ENCODE data around the gene SDR9C7. TPM values are rescaled to one million over a fixed set of nuclear protein-coding genes. Genes with fewer than 3 reads are reported as not detected.
"Not testable (repeated sequence)": the region's sequence is repeated elsewhere in the genome, so short reads cannot be mapped to it uniquely, and the experiment has no call there.

Gene SDR9C7
- total RNA-seq, 2 experiments from 2014 or later = not detected

DNA sequence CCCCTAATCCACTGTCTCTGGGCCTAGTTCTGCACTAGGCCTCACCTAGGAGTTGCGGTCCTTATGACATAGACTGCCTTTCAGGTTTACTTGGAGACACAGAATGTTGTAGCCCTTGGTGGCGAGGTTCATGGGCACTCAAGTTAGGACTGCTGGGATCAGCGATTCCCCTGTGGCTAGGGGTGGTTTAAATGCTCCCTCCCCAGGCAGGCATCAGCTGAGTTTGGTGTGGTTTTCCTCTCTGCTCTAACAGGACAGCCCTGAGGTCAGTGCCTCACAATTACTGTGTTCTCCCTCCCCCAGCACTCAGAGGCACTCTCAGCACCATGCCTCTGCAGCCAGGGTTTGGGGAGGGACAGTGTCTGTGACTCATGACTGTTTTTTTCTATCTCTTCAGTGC, 45.4 kb upstream of the SDR9C7 start:
- Histone ChIP-seq H3K4me2 (ENCODE audit: low read length) (no peak overlapping the region), H4K20me1 (ENCODE audit: insufficient read depth, low read length) (no peaks in the 10 kb centered on the region), H3K4me1 (ENCODE audit: insufficient read depth, low read length, poor library complexity, severe bottlenecking) (no peaks in the 10 kb centered on the region), H3K4me3 (ENCODE audit: low read depth, low read length, poor library complexity, severe bottlenecking) (no peak overlapping the region), H3K36me3 (ENCODE audit: insufficient read depth, low read length) (no peaks in the 10 kb centered on the region), H3K9me3 (ENCODE audit: low read length) (no peaks in the 10 kb centered on the region), H2AFZ (ENCODE audit: low read length) (no peak overlapping the region), H3K9me2 (ENCODE audit: insufficient read depth, low read length) (no peaks in the 10 kb centered on the region), H3K79me2 (ENCODE audit: insufficient read depth, low read depth, low read length) (no peaks in the 10 kb centered on the region), H3K27ac (ENCODE audit: low read depth, low read length, poor library complexity, severe bottlenecking) (no peak overlapping the region)
- ChIA-PET POLR2A (no interaction called here), CTCF (ENCODE audit: unreplicated experiment) (no interaction called here)
- TF ChIP-seq CTCF (conservative IDR thresholded peaks at IDR 0.05; ENCODE audit: low read length) = no peak
- TF ChIP-seq EZH2phosphoT487 (IDR thresholded peaks at IDR 0.05; ENCODE audit: borderline replicate concordance, low read depth, low read length) = no peak
- BruUV-seq (replicated peaks) = no TSS peak
- no peak for DNase-seq (ENCODE audit: low spot score)
- intact Hi-C loops (cut with micrococcal nuclease; ENCODE audit: unreplicated experiment) = no loop called here

DNA sequence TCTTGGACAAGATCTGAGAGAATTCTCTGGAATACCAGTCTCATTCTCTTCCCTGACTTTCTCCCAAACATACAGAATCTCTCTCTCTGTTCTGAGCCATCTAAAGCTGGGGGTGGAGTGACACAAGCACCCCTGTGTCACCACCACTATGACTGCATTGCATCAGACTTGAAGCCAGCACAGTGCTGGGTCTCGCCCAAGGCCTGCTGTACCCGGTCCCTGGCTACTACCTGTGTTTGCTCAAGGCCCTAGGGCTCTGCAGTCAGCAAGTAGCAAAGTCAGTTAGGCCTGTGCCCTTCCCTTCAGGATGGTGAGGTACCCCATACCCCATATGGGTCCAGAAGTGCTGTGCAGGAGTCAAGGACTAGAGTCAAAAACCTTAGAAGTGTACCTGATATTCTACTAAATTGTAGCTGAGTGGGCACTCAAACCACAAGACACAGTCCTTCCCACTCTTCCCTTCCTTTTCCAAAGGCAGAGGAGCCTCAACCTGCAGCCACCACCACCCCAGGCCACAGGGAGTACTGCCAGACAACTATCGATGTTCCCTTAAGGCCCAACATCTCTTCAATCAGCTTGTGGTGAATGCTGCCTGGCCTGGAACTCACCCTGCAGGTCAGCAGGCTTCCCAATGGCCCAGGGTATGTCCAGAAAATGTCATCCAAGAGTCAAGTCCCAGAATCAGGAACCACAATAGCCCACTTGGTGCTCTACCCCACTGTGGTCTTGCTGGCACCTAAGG, 44.4 kb upstream of the SDR9C7 start:
- Histone ChIP-seq H3K27ac (ENCODE audit: low read depth, low read length, poor library complexity, severe bottlenecking) (no peak overlapping the region), H3K4me2 (ENCODE audit: low read length) (no peak overlapping the region), H2AFZ (ENCODE audit: low read length) (no peak overlapping the region), H3K4me1 (ENCODE audit: insufficient read depth, low read length, poor library complexity, severe bottlenecking) (no peaks in the 10 kb centered on the region), H3K36me3 (ENCODE audit: insufficient read depth, low read length) (no peaks in the 10 kb centered on the region), H3K9me3 (ENCODE audit: low read length) (no peaks in the 10 kb centered on the region), H3K9me2 (ENCODE audit: insufficient read depth, low read length) (no peaks in the 10 kb centered on the region), H3K4me3 (ENCODE audit: low read depth, low read length, poor library complexity, severe bottlenecking) (no peak overlapping the region), H3K79me2 (ENCODE audit: insufficient read depth, low read depth, low read length) (no peaks in the 10 kb centered on the region), H4K20me1 (ENCODE audit: insufficient read depth, low read length) (no peaks in the 10 kb centered on the region)
- TF ChIP-seq EZH2phosphoT487 (IDR thresholded peaks at IDR 0.05; ENCODE audit: borderline replicate concordance, low read depth, low read length) (no peak), CTCF (conservative IDR thresholded peaks at IDR 0.05; ENCODE audit: low read length) (no peak)
- intact Hi-C loops (cut with micrococcal nuclease; ENCODE audit: unreplicated experiment) = no loop called here
- no peak for DNase-seq (ENCODE audit: low spot score)
- POLR2A ChIA-PET = no interaction called here
- BruUV-seq (replicated peaks) = no TSS peak
- CTCF ChIA-PET (ENCODE audit: unreplicated experiment) = no interaction called here

DNA sequence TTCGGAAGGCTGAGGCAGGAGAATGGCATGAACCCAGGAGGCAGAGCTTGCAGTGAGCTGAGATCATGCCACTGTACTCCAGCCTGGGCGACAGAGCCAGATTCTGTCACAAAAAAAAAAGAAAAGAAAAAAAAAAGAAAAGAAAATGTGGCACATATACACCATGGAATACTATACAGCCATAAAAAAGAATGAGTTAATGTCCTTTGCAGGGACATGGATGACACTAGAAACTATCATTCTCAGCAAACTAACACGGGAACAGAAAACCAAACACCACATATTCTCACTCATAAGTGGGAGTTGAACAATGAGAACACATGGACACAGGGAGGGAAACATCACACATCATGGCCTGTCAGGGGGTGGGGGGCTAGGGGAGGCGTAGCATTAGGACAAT, 43.2 kb upstream of the SDR9C7 start:
- H3K4me3 ChIP-seq (ENCODE audit: low read depth, low read length, poor library complexity, severe bottlenecking); H2AFZ ChIP-seq (ENCODE audit: low read length); H3K4me2 ChIP-seq (ENCODE audit: low read length); H3K9me2 ChIP-seq (ENCODE audit: insufficient read depth, low read length); intact Hi-C loops (cut with micrococcal nuclease; ENCODE audit: unreplicated experiment); CTCF ChIA-PET (ENCODE audit: unreplicated experiment); H3K4me1 ChIP-seq (ENCODE audit: insufficient read depth, low read length, poor library complexity, severe bottlenecking); H3K79me2 ChIP-seq (ENCODE audit: insufficient read depth, low read depth, low read length); POLR2A ChIA-PET; H3K36me3 ChIP-seq (ENCODE audit: insufficient read depth, low read length); H3K9me3 ChIP-seq (ENCODE audit: low read length); H3K27ac ChIP-seq (ENCODE audit: low read depth, low read length, poor library complexity, severe bottlenecking); DNase-seq (ENCODE audit: low spot score); H4K20me1 ChIP-seq (ENCODE audit: insufficient read depth, low read length); BruUV-seq (replicated peaks): not testable (repeated sequence)

DNA sequence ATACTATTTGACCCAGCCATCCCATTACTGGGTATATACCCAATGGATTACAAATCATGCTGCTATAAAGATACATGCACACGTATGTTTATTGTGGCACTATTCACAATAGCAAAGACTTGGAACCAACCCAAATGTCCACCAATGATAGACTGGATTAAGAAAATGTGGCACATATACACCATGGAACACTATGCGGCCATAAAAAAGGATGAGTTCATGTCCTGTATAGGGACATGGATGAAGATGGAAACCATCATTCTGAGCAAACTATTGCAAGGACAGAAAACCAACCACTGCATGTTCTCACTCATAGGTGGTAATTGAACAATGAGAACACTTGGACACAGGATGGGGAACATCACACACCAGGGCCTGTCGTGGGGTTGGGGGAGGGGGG, 40.0 kb upstream of the SDR9C7 start:
- POLR2A ChIA-PET; intact Hi-C loops (cut with micrococcal nuclease; ENCODE audit: unreplicated experiment); H2AFZ ChIP-seq (ENCODE audit: low read length); H3K9me2 ChIP-seq (ENCODE audit: insufficient read depth, low read length); H4K20me1 ChIP-seq (ENCODE audit: insufficient read depth, low read length); BruUV-seq (replicated peaks); CTCF ChIA-PET (ENCODE audit: unreplicated experiment); H3K79me2 ChIP-seq (ENCODE audit: insufficient read depth, low read depth, low read length); H3K4me2 ChIP-seq (ENCODE audit: low read length); DNase-seq (ENCODE audit: low spot score); H3K9me3 ChIP-seq (ENCODE audit: low read length); H3K36me3 ChIP-seq (ENCODE audit: insufficient read depth, low read length); H3K4me3 ChIP-seq (ENCODE audit: low read depth, low read length, poor library complexity, severe bottlenecking); H3K27ac ChIP-seq (ENCODE audit: low read depth, low read length, poor library complexity, severe bottlenecking); H3K4me1 ChIP-seq (ENCODE audit: insufficient read depth, low read length, poor library complexity, severe bottlenecking): not testable (repeated sequence)

DNA sequence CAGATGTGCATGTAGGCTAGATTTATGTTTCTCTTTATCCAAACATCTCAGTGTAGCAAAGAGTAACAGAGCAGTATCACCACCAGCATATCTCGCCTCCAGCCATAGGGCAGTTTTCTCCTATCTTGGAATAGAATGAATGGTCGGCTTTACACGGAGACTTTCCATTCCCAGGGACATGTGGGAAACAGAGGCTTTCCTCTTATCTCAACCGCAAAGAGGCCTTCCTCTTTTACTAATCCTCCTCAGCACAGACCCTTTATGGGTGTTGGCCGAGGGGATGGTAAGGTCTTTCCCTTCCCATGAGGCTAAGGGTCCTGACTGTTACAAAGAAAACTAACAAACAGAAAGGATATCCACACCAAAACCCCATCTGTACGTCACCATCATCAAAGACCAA, 34.7 kb upstream of the SDR9C7 start:
- CTCF ChIA-PET (ENCODE audit: unreplicated experiment); BruUV-seq (replicated peaks); H3K9me2 ChIP-seq (ENCODE audit: insufficient read depth, low read length); DNase-seq (ENCODE audit: low spot score); intact Hi-C loops (cut with micrococcal nuclease; ENCODE audit: unreplicated experiment); H3K27ac ChIP-seq (ENCODE audit: low read depth, low read length, poor library complexity, severe bottlenecking); H2AFZ ChIP-seq (ENCODE audit: low read length); H3K79me2 ChIP-seq (ENCODE audit: insufficient read depth, low read depth, low read length); H4K20me1 ChIP-seq (ENCODE audit: insufficient read depth, low read length); POLR2A ChIA-PET; H3K4me2 ChIP-seq (ENCODE audit: low read length); H3K4me3 ChIP-seq (ENCODE audit: low read depth, low read length, poor library complexity, severe bottlenecking); H3K9me3 ChIP-seq (ENCODE audit: low read length); H3K4me1 ChIP-seq (ENCODE audit: insufficient read depth, low read length, poor library complexity, severe bottlenecking); H3K36me3 ChIP-seq (ENCODE audit: insufficient read depth, low read length): not testable (repeated sequence)

Data from OCI-LY7 (cell line).